GM20000 (cell line): ENCODE measurements around the gene ZSWIM3.

ENCODE experiments used
- DNase-seq: peaks from one replicate; pipeline ENCODE4 v3.0.0; 2012; ENCODE audit warnings: low spot score
- TF ChIP-seq, protein P1 (sequence below): IDR thresholded peaks from 2 replicates; pipeline ENCODE4 v1.5.1; 2012; ENCODE audit warnings: mild to moderate bottlenecking, control low read depth; ENCODE audit errors: extremely low read depth, missing control alignments

ZSWIM3 gene

DNA sequence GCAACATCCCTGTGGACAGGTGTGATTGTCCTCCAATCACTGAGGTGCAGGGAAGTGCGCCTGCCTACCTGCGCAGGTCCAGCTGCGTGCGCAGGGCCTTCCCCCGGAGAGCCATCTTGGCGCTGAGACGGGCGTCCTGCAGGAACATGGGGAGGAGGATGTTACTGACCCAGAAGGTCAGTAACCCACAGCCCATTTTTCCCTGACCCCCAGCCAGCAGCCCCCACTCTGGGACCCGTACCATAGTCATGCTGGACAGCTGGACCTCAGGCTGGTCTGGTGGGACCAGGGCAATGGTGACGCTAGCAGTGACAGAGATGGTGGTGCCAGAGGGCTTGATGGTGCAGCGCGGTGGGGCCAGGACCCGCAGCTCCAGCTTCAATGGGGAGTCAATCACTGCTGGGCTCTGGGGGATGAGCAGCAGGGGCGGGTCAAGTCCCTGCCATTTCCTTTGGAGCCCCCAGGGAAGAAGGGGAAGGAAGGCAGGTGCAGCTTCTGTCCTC, 44.8 kb downstream of the ZSWIM3 start:
- TF ChIP-seq, protein P1, sequence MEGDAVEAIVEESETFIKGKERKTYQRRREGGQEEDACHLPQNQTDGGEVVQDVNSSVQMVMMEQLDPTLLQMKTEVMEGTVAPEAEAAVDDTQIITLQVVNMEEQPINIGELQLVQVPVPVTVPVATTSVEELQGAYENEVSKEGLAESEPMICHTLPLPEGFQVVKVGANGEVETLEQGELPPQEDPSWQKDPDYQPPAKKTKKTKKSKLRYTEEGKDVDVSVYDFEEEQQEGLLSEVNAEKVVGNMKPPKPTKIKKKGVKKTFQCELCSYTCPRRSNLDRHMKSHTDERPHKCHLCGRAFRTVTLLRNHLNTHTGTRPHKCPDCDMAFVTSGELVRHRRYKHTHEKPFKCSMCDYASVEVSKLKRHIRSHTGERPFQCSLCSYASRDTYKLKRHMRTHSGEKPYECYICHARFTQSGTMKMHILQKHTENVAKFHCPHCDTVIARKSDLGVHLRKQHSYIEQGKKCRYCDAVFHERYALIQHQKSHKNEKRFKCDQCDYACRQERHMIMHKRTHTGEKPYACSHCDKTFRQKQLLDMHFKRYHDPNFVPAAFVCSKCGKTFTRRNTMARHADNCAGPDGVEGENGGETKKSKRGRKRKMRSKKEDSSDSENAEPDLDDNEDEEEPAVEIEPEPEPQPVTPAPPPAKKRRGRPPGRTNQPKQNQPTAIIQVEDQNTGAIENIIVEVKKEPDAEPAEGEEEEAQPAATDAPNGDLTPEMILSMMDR: no peak
- DNase-seq: no peak

GRCh38 chr20:45904583-45905504, 47.4 kb downstream of the ZSWIM3 start:
- no peak for DNase-seq
- TF ChIP-seq, protein P1: no peak

DNA sequence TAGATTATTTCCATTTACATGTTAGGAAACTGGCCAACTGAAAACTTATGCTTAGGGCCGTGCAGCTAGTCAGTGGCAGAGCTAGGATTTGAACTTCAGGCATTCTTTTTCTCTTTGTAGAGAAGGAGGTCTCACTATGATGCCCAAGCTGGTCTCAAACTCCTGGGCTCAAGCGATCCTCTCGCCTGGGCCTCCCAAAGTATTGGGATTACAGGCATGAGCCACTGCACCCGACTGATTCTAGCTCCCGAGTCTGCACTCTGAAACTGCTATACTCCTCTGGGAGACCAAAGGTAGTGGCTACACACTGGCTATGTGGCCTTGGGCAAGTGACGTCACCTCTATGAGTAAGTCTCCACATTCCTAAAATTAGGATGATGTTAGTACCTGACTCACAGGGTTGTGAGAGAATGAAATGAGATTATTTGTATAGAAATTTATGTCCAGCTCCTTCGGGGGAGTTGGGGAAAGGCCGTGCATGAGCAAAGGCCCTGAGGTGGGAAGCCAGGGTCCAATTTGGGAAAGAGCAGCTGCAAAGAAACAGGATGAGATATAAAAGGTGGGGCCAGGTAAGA, 48.2 kb downstream of the ZSWIM3 start:
- TF ChIP-seq, protein P1: no peak
- no peak for DNase-seq

DNA sequence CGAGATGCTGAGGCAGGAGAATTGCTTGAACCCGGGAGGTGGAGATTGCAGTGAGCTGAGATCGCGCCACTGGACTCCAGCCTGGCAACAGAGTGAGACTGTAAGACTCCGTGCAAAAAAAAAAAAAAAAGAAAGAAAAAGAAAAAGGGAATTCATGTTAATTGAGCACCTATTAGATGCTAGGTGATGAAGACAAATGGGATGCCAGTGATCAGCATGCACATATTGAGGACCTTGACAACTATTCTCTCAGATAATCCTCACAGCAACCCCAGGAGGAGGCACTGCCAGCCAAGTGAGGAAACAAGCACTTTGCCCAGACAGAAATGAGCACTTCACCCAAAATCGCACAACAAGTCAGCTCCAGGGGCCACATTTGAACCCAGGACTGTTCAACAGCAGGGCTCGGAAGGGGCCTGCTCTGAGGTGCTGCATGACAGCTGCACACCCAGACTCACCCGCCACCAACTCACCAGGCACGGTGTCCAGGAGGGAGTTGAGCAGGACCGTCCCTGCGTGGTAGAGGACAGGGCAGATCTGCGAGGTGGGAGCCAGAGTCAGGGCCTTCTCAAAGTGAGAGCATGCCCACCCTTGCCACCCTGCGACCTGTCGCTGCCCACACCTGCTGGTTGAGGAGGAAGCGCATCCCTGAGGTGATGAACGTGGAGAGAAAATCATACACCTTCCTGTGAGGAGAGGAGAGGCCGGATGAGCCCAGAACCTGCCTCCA, 50.0 kb downstream of the ZSWIM3 start:
- DNase-seq: no peak
- TF ChIP-seq, protein P1: no peak

- TF ChIP-seq, protein P1: no peak
- DNase-seq: no peak
These were observed 50.7 kb downstream of the ZSWIM3 start for GRCh38 chr20:45908084-45908483.

- no peak for DNase-seq
These were observed 52.0 kb downstream of the ZSWIM3 start for GRCh38 chr20:45909336-45909808.

More at GRCh38 chr20:45909336-45909808, 52.0 kb downstream of the ZSWIM3 start:
- TF ChIP-seq, protein P1: no peak
